Measurements from ENCODE around the gene PRPF31.

- TF ChIP-seq, protein P1, sequence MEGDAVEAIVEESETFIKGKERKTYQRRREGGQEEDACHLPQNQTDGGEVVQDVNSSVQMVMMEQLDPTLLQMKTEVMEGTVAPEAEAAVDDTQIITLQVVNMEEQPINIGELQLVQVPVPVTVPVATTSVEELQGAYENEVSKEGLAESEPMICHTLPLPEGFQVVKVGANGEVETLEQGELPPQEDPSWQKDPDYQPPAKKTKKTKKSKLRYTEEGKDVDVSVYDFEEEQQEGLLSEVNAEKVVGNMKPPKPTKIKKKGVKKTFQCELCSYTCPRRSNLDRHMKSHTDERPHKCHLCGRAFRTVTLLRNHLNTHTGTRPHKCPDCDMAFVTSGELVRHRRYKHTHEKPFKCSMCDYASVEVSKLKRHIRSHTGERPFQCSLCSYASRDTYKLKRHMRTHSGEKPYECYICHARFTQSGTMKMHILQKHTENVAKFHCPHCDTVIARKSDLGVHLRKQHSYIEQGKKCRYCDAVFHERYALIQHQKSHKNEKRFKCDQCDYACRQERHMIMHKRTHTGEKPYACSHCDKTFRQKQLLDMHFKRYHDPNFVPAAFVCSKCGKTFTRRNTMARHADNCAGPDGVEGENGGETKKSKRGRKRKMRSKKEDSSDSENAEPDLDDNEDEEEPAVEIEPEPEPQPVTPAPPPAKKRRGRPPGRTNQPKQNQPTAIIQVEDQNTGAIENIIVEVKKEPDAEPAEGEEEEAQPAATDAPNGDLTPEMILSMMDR (conservative IDR thresholded peaks at IDR 0.05; ENCODE audit: low read length): no peak
- TF ChIP-seq EZH2phosphoT487 (IDR thresholded peaks at IDR 0.05; ENCODE audit: borderline replicate concordance, low read depth, low read length): no peak
These were observed 8.8 kb upstream of the PRPF31 start for GRCh38 chr19:54106716-54107115.
